Activated CD8-positive, alpha-beta memory T cell treated with anti-CD3 and anti-CD28 coated beads, Interleukin-2, amount 50 U/mL, for 24 hours (primary cell): ENCODE results near the gene DISP3.

ENCODE experiments used
- DNase-seq: peaks from one replicate; pipeline ENCODE4 v3.0.0-alpha.2; 2020; ENCODE audit errors: extremely low read depth

Gene DISP3

DNA sequence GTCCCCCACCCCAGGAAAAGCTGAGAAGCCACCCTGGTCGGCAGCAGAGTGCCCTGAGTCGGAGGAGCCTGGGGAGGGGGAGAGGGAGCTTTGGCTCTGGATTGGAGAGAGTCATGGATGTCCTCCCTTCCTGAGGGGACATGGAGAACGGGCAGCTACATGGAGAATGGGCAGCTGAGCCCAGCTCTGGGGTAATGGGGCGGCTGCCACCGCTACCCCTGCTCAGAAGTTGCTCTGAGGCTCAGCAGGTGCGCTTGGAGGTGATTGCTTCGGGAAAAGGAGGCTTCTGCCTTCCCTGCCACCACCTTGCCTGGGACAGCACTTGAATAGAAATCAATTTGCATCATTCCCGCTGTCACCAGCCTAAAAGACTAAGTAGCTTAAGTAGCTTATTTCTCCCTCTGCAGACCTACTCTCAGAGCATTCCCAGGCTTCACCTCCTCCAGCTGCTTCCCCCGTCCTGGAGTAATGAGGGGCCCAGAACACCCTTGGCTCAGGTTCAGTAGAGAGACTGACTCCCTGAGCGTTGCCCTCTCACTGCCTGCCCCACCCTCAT lies 8.3 kb downstream of the DISP3 start:
- DNase-seq, result no peak

DNA sequence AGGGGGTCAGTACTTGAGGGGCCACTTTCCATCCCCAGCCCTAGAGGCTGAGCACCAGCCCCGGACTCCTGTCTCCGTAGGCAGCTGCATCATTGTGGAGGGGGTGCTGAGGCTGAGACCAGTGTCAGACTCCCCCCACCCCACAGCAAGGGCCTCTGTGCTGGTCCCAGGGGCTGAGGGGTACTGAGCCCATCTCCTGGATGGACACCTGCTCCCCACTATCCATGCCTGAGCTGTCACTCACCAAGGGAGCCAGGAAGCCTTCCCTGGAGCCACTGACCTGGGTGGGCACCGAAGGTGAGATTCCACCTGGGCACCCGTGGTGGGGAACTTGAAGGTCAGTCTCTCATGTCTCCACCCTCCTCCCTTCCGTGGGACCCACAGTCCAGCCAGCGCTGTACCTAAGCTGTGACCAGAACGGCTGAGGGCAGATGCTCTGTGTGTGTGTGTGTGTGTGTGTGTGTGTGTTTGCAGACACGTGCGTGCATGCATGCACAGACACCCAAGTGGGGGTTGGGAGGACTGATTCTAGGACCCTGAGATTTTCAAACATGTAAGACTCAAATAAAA lies 9.3 kb downstream of the DISP3 start:
- DNase-seq, result no peak

DNA sequence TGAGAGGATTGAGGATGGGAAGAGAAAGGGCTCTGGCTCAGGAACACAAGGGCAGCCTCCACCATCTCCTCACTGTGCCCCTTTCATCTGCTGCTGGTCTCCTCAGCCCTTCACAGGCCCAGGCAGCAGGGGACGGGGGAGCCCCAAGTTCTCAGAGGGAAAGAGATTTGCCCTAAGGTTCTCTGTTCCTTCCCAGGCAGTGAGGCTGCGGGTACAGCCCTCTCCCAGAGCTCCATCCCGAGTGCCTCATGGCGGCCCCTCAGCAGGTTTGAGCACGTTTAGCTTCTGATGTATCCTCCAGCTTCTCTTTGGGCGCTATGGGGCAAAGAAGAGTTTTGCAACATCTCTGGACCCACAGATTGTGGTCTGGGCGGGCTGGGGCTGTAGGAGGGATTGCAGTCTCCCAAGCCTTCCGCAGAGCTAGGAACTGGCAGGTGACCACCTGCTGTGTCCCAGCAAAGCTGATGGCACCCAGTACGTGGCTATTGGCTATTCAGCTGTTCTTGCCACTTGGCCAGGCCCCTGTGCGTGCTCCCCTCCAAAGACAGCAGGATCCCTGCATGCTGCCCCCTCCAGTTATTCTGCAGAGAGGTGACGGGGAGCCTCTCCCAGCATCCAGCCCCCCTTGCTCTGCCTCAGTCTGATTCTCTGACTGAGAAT lies 10.1 kb downstream of the DISP3 start:
- no peak for DNase-seq

DNA sequence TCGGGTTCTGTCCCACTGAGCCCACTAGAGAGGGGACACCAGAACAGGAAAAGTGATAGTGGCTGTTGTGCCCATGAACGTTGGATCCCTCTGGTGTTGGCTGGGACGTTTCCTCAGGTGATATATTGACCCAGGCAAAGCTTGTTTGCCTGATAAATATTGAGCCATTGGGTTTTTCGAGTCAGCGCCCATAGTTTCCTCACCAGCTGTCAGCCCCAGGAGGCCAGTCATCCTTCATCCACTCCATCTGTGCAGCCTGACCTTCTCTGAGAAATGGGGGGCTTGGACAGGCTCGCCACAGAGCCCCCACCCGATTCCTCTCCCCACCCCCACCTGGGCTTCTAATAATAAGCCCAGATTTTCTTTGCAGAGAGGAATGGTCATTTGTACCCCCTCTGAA lies 13.3 kb downstream of the DISP3 start:
- DNase-seq, result no peak

DNA sequence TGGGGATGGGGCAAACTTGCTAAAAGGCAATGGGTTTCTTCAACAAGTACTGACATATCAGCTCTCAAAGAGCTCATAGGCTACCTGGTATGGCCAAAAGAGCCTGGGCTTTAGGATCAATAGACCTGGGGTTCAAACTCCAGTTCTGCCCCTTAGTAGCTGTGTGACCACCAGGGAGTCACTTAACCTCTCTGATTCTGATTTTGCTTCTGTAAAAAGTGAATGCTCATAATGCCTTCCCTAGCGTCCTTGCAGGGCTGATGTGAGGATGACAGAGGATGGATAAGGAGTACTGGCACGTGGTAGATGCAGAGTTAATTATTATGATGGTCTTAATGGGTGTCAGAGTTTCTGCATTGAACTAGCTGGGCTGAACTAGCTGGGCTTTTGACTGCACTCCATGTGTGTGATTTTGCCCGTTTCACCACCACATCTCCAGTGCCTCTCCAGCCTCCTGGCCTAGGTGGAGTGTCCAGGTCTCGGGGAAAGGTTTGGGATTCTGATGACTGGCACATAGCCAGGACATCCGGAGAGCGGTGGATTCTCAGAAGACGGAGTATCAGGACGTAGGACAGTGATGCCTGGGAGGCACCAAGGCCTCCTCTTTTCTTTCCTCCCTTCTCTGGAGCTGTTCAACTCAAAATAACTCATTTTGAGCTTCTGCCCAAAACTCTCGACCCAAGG lies 15.2 kb downstream of the DISP3 start:
- DNase-seq, result no peak

DNA sequence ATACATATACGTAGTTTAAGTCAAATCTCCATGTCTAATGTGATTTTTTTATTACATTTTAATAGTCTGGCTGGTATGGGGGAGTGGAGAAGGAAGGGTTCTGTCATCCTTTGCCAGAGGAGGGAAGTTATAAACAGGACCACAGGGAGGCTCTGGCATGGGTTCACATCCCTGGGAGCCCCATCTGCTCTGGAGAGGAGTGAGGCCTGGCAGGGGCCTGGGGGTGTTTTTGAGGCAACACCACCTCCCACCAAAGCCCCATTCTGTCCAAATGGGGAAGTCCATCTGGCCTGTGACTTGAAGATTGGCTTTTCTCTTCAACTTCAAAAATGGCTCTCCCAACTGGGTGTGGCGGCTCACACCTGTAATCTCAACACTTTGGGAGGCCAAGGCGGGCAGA lies 15.8 kb downstream of the DISP3 start:
- no peak for DNase-seq

DNA sequence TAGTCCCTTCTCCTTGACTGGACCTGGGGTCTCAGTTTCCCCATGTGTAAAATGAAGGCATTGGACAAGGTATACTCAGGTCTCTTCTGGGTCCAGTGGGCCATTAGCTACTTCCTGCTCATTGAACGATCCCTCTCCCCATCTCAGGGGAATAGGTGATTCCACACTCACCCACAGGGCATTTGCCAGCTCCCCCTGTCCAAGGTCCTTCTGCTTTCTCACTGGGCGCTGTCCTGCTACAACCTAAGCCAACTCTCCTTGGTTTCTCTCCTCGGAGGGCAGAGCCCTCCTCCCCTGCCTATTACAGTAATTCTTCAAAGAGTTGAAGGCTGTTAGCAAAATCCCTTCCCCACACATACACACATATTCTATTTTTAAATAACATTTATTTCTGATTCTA lies 16.6 kb downstream of the DISP3 start:
- no peak for DNase-seq

DNA sequence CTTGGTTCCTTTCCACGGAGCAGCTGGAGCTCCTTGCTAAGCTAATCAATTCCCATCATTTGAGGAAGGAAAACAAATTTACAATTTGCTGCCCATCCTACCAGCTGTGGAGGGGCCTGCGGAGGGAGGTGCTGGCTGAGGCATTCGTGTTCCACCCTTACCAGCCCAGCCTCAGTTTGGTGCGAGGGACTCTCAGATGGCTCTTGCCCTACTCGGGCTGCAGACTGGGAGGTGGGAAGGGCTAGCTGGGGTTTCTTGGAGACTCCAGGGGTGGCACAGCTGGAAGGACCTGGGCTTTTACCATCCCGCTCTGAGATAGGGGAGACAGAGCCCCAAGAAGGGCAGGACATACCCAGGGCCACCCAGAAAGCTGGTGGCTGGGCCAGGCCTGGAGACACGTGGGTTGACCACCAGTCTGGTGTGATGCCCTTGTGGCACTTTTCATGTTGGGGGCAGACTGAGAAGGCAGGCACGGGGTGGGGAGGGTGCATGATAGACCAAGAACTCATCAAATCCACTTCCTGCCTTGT lies 17.7 kb downstream of the DISP3 start:
- no peak for DNase-seq

DNA sequence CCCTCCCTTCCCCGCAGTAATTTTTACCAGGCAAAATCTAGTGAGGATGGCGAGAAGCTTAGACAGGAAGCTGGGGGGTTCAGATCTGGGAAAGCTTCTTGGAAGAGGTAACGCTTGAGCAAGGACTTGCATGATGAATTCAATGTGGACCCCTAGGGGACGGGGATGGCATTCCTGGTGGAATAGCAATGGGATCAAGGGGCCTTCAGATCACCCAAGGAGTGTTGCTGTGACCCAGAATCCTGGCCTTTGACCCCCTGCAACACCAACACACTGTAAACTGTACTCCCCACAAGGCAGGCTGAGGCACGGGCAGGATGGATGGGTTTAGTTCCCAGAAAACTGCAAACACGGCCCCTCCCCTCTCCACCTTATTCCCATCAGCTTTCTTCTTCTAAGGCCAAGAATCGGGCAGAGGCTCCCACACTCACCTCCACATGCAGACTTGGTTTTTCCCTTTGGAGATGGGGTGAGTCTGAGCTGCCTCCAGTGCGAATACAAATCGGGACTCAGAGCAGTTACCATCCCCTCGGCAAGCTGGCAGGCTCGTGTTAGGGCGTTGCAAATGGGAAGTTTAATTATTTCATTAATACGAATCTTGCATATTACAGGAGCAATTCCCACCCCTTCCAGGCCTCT lies 20.1 kb downstream of the DISP3 start:
- DNase-seq, result no peak

DNA sequence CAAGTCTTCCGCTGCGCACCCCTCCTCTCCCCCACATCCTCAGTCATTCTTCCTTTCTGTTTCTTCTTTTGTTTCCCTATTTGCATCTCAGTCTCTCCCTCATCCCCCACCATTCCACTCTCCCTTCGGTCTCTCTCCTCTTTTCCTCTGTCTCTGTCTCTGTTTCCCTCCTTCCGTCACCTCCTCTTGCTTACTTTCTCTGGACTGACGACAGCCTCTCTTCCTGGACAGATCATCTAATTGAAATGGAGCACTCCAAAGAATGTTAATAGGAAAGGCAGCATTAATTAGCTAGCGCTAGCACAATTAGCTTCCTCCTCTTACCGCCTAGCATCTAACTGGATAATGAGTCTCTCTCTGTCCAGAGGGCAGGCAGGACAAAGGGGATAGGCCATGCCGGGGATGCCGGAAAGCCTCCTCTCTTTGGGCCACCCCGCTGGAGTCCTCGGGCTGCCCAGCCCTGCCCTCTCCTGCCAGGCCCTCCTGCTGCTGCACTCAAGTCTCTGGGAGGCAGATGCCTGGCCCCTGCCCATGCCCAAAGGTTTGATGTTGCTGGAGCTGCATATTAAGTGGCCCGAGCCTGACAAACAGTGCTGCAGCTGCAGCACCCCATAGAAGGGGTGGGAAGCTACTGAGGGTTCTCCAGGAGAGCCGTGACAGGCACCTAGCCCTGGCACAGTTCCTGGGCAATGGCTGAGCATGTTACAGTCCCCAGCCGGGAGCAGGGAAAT lies 20.8 kb downstream of the DISP3 start:
- no peak for DNase-seq

DNA sequence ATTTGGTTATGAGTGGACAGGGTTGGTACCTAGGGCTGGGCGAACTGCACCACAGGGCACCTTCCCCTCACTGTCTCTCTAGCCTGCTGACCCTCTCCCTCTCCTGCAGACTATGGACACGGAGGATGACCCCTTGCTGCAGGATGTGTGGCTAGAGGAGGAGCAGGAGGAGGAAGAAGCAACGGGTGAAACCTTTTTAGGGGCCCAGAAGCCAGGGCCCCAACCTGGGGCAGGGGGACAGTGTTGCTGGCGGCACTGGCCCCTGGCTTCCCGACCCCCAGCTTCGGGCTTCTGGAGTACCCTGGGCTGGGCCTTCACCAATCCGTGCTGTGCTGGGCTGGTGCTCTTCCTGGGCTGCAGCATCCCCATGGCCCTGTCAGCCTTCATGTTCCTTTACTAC lies 21.9 kb downstream of the DISP3 start:
- no peak for DNase-seq

DNA sequence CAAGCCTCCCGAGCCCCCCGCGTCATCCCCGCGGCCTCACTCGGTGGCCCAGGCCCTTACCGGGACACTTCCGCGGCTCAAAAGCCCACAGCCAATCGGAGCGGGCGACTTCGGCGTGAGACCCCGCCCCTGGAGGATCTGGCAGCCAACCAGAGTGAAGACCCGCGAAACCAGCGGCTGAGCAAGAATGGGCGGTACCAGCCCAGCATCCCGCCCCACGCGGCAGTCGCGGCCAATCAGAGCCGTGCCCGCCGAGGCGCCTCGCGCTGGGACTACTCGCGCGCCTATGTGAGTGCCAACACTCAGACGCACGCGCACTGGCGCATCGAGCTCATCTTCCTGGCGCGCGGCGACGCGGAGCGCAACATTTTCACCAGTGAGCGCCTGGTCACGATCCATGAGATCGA lies 22.5 kb downstream of the DISP3 start:
- no peak for DNase-seq

DNA sequence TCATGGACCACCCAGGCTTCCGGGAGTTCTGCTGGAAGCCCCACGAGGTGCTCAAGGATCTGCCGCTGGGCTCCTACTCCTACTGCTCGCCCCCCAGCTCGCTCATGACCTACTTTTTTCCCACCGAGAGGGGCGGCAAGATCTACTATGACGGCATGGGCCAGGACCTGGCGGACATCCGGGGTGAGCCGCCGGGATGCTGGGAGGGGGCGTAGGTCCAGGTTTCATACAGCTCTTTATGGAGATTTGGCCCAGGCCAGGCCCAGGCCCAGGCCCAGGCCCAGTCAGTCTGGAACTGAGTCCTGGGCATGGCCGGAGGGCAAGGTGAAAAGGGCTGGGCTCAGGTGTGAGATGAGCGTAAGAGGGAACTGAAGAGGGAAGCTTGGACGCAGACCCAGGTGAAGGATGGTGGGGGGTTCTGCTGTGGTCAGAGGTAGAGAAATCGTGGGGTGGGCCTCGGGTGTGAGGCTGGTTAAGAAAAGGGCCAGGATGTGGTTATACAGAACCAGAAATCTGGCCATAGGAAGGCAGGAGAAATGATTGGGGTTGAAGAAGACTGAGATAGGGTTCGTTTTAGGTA lies 23.0 kb downstream of the DISP3 start:
- DNase-seq, result no peak

DNA sequence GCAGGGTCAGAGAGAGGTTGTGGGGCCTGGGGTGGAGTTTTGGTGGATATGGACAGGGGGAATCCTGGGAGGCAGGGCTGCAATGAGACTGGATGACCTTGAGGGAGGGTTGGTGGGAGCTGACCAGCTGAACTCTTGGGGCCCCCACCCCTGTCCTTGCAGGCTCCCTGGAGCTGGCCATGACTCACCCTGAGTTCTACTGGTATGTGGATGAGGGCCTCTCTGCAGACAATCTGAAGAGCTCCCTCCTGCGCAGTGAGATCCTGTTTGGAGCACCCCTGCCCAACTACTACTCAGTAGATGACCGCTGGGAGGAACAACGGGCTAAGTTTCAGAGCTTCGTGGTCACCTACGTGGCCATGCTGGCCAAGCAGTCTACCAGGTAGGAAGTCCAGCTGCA lies 23.6 kb downstream of the DISP3 start:
- no peak for DNase-seq

DNA sequence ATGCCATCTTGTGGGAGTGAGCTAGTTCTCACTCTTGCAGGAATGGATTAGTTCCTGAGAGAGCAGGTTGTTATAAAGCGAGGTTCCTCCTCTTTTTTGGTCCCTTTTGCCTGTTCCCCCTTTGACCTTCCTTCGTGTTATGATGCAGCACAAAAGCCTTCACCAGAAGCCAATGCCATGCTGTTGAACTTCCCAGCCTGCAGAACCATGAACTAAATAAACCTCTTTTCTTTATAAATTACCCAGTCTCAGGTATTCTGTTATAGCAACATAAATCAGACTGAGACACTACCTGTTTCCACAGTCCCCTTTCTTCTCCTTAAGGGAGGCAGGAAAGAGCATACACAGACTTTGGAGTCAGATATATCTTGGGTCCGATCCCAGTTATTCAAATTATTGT lies 25.6 kb downstream of the DISP3 start:
- no peak for DNase-seq

DNA sequence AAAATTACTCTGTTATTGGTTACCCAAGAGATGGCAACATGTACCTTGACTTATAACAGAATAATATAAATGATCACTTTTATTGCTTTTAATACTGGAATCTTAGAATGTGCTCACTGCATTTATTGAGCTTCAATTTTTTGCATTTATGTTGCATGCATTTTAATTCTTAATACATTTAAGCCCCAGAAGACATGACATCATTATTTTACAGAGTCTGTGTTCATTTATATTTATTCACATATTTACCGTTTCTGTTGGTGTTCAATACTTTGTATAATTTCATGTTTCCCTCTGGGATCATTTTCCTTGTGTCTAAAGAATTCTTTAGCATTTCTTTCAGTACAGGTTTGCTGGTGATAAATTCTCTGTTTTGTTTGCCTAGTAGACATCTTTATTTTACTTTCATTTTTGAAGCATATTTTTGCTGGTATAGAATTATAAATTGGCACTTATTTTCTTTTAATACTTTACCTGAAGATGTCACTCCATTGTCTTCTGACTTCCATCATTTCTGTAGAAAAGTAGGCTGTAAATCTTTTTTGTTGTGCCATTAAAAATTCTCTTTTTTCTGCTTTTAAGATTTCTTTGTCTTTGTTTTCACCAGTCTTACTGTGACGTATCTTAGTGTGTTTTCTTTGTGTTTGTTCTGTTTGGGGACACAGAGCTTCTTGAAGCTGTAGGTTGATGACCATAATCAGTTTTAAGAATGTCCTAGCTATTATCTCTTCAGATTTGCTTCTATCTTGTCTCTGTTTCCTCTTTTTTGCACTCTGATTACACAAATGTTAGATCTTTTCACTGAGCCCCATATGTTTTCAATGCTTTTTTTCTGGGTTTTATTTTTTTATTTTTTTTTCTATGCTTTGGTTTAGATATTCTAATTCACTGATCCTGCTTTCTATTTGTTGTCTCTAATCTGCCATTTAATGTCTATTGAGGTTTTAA lies 26.9 kb downstream of the DISP3 start:
- no peak for DNase-seq

DNA sequence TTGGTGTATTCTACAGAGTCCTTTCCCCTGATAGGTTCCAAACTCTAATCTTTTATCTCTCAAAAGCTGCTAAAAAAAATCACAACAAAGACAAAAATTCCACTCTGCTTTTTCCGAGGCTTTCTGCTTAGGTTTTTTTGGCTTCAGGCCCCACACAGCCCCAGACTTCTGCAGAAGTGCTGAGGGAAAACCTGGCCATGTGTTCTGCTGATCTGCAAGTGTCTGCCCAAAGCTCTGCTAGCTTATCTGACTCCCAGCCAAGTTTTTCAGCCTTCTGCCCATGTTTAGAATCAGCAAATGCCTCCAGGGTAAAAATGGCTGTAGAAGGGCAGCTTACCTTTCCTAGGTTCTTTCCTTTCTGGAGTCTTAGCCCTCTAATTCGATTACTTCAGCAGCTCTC lies 28.4 kb downstream of the DISP3 start:
- DNase-seq, result no peak

DNA sequence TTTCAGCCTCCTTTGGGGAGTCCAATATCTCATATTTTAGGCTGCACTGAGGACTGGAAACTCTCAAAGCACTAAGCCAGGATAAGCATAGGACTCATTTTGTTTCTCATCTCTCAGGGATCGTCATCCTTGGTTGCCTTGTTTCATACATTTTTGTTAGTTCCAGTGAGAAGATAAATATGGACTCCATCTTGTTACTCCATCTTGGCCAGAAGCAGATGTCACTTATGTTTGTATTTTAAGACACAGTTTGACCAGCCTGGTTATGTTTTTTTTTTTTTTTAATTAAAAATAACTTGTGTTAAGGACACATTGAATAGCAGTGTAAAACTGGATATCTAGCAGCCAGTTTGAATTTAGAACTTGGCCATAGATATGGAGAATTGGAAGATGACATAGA lies 34.7 kb downstream of the DISP3 start:
- no peak for DNase-seq

DNA sequence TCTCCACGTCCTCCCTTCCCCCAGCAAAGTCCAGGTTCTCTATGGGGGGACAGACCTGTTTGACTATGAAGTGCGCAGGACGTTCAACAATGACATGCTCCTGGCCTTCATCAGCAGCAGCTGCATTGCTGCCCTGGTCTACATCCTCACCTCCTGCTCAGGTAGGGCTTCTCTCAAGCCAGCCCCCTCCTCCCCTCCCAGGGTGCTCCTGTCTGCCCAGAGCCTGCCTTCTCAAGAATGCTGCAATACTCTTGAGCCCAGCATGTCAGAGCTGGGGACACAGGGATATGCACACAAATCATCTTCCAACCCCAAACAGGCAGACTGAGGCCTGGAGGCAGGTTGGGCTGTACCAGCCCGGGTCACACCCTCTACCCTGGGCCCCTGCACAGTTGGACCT lies 35.4 kb downstream of the DISP3 start:
- no peak for DNase-seq
